ENCODE measurements around the gene NXF1. TPM values are rescaled to one million over a fixed set of nuclear protein-coding genes. Genes with fewer than 3 reads are reported as not detected.

The NXF1 gene
- total and polyA plus RNA-seq, 2 of the 8 experiments (the other 6 are each of a cell fraction or from before 2014, with no cell fraction given) = 48.1 to 49.8 TPM

GRCh38 chr11:62831520-62832335, 26.5 kb upstream of the NXF1 start, which contains the start of gene STX5 (continued):
- no peak for TF ChIP-seq CTCF (IDR thresholded peaks at IDR 0.05; ENCODE audit: control extremely low read depth in 1 of 3, insufficient read depth in 1 of 3, low read depth in 1 of 3, low read length in 3 of 3)
- TF ChIP-seq CHD7 (IDR thresholded peaks at IDR 0.05; ENCODE audit: insufficient replicate concordance, low read length) = no peak
- no peak for TF ChIP-seq ATF3 (IDR thresholded peaks at IDR 0.05; ENCODE audit: insufficient read depth, low read depth, low read length)
- no peak for TF ChIP-seq SRF (IDR thresholded peaks at IDR 0.05; ENCODE audit: low read depth, low read length)
- TF ChIP-seq CHD2 (IDR thresholded peaks at IDR 0.05; ENCODE audit: low read length) = peak; percentile 93
- TF ChIP-seq NANOG (IDR thresholded peaks at IDR 0.05; ENCODE audit: insufficient read depth, low read depth, low read length, poor library complexity, severe bottlenecking) = no peak

All from H1 (cell line).